ENCODE measurements around the gene GRIN3A. TPM values are rescaled to one million over a fixed set of nuclear protein-coding genes. Genes with fewer than 3 reads are reported as not detected.

The GRIN3A gene
- total RNA-seq, 1 experiment from 2014 or later: 0.02 TPM

DNA sequence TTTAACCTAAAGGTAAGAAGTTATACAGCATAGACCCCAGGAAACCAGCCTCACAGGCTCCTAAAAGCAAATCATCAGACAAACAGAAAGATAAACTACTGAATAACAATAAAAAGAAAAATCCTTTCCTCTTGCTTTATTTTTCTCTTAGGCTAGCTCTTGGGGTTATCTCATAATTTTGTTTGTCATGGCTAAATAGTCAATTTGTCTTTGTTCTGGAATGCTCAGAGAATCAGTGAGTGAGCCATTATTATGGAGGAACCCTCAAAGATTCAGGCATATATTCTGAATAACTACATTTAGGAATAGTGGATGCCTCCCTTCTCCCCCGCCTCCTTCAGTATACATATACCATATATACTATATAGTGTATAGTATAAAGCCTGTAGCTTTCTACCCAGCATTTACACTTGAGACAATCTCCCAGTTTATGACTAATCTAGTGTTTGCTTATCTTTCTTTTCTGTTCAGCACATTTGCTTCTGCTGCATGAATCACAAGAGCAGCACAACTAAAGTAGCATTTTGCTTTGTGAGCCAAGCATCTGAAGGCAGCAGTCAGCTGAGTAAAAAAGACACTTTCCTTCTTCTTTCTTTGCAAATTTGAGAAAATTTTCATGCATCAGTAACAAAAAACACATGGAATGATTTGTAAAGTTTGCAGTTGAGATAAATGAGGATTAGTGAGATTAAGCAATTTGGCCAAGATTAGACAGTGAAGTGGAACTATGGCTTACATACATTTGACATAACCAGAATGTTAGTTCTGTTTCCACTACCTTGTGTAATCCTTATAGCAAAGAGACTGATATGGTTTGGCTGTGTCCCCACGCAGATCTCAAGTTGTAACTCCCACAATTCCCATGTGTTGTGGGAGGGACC, 98.4 kb downstream of the GRIN3A start:
- ChIA-PET POLR2A (no interaction called here), CTCF (no interaction called here)
- no peaks in the 10 kb centered on the region for H3K4me1 Mint-ChIP-seq
- DNase-seq (ENCODE audit: low spot score): no peak
- no peak overlapping the region for H3K4me3 Mint-ChIP-seq
- no peak for ATAC-seq
- H3K27ac Mint-ChIP-seq: no peak overlapping the region
- H3K9me3 Mint-ChIP-seq: peaks cover 19% of the 10 kb centered on the region
- H3K36me3 Mint-ChIP-seq: peaks cover 9% of the 10 kb centered on the region
- TF ChIP-seq MXD4 (CRISPR knock-in tag; IDR thresholded peaks at IDR 0.05; ENCODE audit: borderline replicate concordance): no peak
- no peak for TF ChIP-seq FOXK1 (CRISPR knock-in tag; IDR thresholded peaks at IDR 0.05)
- TF ChIP-seq, protein P1, sequence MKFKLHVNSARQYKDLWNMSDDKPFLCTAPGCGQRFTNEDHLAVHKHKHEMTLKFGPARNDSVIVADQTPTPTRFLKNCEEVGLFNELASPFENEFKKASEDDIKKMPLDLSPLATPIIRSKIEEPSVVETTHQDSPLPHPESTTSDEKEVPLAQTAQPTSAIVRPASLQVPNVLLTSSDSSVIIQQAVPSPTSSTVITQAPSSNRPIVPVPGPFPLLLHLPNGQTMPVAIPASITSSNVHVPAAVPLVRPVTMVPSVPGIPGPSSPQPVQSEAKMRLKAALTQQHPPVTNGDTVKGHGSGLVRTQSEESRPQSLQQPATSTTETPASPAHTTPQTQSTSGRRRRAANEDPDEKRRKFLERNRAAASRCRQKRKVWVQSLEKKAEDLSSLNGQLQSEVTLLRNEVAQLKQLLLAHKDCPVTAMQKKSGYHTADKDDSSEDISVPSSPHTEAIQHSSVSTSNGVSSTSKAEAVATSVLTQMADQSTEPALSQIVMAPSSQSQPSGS (CRISPR knock-in tag; IDR thresholded peaks at IDR 0.05; ENCODE audit: borderline replicate concordance, low read depth): no peak
- no peak for TF ChIP-seq ZNF121 (CRISPR knock-in tag; IDR thresholded peaks at IDR 0.05)
- no peak for TF ChIP-seq ZNF671 (CRISPR knock-in tag; IDR thresholded peaks at IDR 0.05)
- H3K27me3 Mint-ChIP-seq (ENCODE audit: low read depth): 0 out of 2 replicates have a peak, but pooled peaks cover 4% of the 10 kb centered on the region

DNA sequence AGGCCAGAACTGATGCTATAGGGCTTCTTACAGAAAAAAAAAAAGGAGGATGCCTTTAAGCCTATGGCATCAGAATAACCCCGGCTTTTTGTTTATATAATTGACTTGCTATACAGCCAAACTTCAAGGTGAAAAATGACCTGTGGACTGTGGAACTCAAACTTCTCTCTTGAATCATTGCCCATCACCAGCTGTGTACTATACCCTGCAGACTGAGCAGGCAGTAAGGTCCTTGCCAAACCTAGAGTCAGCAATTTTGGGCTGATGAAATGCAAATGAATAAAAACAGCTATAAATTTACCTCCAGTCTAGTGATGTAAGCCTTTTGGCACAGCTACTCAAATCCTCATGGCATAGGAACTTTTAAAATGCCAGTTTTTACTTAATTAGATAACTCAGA, 99.1 kb downstream of the GRIN3A start:
- Mint-ChIP-seq H3K27ac (no peak overlapping the region), H3K9me3 (peaks cover 18% of the 10 kb centered on the region), H3K36me3 (peaks cover 9% of the 10 kb centered on the region), H3K4me1 (no peaks in the 10 kb centered on the region), H3K27me3 (ENCODE audit: low read depth) (0 out of 2 replicates have a peak, but pooled peaks cover 4% of the 10 kb centered on the region), H3K4me3 (no peak overlapping the region)
- no peak for ATAC-seq
- ChIA-PET POLR2A (no interaction called here), CTCF (no interaction called here)
- TF ChIP-seq, protein P2, sequence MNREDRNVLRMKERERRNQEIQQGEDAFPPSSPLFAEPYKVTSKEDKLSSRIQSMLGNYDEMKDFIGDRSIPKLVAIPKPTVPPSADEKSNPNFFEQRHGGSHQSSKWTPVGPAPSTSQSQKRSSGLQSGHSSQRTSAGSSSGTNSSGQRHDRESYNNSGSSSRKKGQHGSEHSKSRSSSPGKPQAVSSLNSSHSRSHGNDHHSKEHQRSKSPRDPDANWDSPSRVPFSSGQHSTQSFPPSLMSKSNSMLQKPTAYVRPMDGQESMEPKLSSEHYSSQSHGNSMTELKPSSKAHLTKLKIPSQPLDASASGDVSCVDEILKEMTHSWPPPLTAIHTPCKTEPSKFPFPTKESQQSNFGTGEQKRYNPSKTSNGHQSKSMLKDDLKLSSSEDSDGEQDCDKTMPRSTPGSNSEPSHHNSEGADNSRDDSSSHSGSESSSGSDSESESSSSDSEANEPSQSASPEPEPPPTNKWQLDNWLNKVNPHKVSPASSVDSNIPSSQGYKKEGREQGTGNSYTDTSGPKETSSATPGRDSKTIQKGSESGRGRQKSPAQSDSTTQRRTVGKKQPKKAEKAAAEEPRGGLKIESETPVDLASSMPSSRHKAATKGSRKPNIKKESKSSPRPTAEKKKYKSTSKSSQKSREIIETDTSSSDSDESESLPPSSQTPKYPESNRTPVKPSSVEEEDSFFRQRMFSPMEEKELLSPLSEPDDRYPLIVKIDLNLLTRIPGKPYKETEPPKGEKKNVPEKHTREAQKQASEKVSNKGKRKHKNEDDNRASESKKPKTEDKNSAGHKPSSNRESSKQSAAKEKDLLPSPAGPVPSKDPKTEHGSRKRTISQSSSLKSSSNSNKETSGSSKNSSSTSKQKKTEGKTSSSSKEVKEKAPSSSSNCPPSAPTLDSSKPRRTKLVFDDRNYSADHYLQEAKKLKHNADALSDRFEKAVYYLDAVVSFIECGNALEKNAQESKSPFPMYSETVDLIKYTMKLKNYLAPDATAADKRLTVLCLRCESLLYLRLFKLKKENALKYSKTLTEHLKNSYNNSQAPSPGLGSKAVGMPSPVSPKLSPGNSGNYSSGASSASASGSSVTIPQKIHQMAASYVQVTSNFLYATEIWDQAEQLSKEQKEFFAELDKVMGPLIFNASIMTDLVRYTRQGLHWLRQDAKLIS (CRISPR knock-in tag; IDR thresholded peaks at IDR 0.05; ENCODE audit: borderline replicate concordance): no peak
- no peak for DNase-seq (ENCODE audit: low spot score)

DNA sequence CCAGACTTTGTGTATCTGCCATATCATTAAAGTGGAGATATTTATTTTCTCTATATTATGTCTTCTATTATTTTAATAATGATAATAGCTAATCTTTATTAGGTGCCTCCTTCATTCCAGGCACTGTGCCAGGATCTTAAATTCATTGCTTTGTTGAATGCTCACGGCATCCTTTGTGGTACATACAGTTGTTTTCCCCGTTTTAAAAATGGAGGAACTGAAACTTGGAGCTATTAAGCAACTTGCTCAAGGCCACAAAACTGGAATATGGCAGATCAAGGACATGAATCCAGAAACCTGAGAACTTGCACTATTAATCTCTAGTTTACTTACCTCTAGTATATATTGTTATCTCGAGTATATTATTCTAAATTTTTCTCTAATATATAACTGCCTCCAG, 102.2 kb downstream of the GRIN3A start:
- no peak for ATAC-seq
- Mint-ChIP-seq H3K27ac (no peak overlapping the region), H3K27me3 (ENCODE audit: low read depth) (peaks cover 4% of the 10 kb centered on the region; the same call in 1 of the 2 replicates), H3K4me3 (no peak overlapping the region), H3K36me3 (peaks cover 3% of the 10 kb centered on the region; the same call in 1 of the 2 replicates), H3K4me1 (no peaks in the 10 kb centered on the region), H3K9me3 (peaks cover 5% of the 10 kb centered on the region)
- CTCF ChIA-PET: no interaction called here
- no peak for DNase-seq (ENCODE audit: low spot score)
- POLR2A ChIA-PET: no interaction called here
- TF ChIP-seq JAZF1 (CRISPR knock-in tag; IDR thresholded peaks at IDR 0.05) (no peak), FOXP4 (CRISPR knock-in tag; IDR thresholded peaks at IDR 0.05) (no peak), ZNF263 (CRISPR knock-in tag; IDR thresholded peaks at IDR 0.05; ENCODE audit: low read depth) (no peak), USF1 (CRISPR knock-in tag; IDR thresholded peaks at IDR 0.05) (no peak), FOXK1 (CRISPR knock-in tag; IDR thresholded peaks at IDR 0.05) (no peak)
- TF ChIP-seq, protein P3, sequence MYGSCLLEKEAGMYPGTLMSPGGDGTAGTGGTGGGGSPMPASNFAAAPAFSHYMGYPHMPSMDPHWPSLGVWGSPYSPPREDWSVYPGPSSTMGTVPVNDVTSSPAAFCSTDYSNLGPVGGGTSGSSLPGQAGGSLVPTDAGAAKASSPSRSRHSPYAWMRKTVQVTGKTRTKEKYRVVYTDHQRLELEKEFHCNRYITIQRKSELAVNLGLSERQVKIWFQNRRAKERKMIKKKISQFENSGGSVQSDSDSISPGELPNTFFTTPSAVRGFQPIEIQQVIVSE (CRISPR knock-in tag; IDR thresholded peaks at IDR 0.05; ENCODE audit: borderline replicate concordance): no peak
- TF ChIP-seq, protein P4, sequence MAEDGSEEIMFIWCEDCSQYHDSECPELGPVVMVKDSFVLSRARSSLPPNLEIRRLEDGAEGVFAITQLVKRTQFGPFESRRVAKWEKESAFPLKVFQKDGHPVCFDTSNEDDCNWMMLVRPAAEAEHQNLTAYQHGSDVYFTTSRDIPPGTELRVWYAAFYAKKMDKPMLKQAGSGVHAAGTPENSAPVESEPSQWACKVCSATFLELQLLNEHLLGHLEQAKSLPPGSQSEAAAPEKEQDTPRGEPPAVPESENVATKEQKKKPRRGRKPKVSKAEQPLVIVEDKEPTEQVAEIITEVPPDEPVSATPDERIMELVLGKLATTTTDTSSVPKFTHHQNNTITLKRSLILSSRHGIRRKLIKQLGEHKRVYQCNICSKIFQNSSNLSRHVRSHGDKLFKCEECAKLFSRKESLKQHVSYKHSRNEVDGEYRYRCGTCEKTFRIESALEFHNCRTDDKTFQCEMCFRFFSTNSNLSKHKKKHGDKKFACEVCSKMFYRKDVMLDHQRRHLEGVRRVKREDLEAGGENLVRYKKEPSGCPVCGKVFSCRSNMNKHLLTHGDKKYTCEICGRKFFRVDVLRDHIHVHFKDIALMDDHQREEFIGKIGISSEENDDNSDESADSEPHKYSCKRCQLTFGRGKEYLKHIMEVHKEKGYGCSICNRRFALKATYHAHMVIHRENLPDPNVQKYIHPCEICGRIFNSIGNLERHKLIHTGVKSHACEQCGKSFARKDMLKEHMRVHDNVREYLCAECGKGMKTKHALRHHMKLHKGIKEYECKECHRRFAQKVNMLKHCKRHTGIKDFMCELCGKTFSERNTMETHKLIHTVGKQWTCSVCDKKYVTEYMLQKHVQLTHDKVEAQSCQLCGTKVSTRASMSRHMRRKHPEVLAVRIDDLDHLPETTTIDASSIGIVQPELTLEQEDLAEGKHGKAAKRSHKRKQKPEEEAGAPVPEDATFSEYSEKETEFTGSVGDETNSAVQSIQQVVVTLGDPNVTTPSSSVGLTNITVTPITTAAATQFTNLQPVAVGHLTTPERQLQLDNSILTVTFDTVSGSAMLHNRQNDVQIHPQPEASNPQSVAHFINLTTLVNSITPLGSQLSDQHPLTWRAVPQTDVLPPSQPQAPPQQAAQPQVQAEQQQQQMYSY (CRISPR knock-in tag; IDR thresholded peaks at IDR 0.05): no peak
